Osteocyte (in vitro differentiated cells): ENCODE measurements around the gene FBXO9. TPM values are rescaled to one million over a fixed set of nuclear protein-coding genes. Genes with fewer than 3 reads are reported as not detected.

Experiments used
- DNase-seq: peaks from one replicate; pipeline ENCODE4 v3.0.0; 2021; ENCODE audit warnings: mixed read lengths; ENCODE audit not compliant: unreplicated experiment; ENCODE audit errors: extremely low spot score
- H3K27ac Mint-ChIP-seq: one replicate; pipeline ENCODE4 v1.8.0; 2021; ENCODE audit warnings: mild to moderate bottlenecking, mixed read lengths; ENCODE audit not compliant: unreplicated experiment
- H3K27me3 Mint-ChIP-seq: one replicate; pipeline ENCODE4 v1.8.0; 2021; ENCODE audit warnings: mixed read lengths; ENCODE audit not compliant: unreplicated experiment
- H3K36me3 Mint-ChIP-seq: one replicate; pipeline ENCODE4 v1.8.0; 2021; ENCODE audit warnings: mixed read lengths; ENCODE audit not compliant: unreplicated experiment
- H3K4me1 Mint-ChIP-seq: one replicate; pipeline ENCODE4 v1.8.0; 2021; ENCODE audit warnings: mixed read lengths; ENCODE audit not compliant: unreplicated experiment
- H3K4me3 Mint-ChIP-seq: one replicate; pipeline ENCODE4 v1.8.0; 2021; ENCODE audit warnings: mild to moderate bottlenecking, moderate library complexity, mixed read lengths; ENCODE audit not compliant: unreplicated experiment
- H3K9me3 Mint-ChIP-seq: one replicate; pipeline ENCODE4 v1.8.0; 2021; ENCODE audit warnings: mixed read lengths; ENCODE audit not compliant: unreplicated experiment
- total RNA-seq: library from RNA; stranded (reverse); gene quantifications from 2 replicates; pipeline ENCODE4 v1.2.1, GENCODE V29; 2021
- TF ChIP-seq, protein P1 (sequence below): fragments of 200-600 bp; sonication (generic); IDR thresholded peaks from 2 replicates; pipeline ENCODE4 v1.5.0; 2021; ENCODE audit warnings: antibody characterized with exemption, mild to moderate bottlenecking, moderate library complexity

Gene FBXO9
- total RNA-seq, 1 donor from 2014 or later, result 74.8 TPM

DNA sequence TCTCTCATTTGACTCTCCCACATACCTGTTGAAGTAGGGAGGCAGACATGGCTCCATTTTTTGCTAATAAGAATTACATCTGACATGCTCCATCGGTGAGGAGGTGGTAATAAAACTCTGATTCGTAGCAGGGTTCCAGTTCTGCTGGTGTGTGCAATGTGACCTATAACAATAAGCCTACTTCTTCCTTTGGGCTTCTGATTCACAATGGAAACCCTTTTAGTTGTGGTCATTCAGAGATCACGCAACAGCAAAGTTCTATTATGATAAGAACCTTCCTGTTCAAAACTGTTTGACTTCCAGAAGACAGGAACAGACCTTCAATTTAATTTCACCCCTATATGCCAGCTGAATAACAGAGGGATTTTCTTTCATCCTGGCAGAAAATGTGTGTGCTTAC is 38.7 kb upstream of the FBXO9 start:
- DNase-seq, result no peak
- TF ChIP-seq, protein P1, sequence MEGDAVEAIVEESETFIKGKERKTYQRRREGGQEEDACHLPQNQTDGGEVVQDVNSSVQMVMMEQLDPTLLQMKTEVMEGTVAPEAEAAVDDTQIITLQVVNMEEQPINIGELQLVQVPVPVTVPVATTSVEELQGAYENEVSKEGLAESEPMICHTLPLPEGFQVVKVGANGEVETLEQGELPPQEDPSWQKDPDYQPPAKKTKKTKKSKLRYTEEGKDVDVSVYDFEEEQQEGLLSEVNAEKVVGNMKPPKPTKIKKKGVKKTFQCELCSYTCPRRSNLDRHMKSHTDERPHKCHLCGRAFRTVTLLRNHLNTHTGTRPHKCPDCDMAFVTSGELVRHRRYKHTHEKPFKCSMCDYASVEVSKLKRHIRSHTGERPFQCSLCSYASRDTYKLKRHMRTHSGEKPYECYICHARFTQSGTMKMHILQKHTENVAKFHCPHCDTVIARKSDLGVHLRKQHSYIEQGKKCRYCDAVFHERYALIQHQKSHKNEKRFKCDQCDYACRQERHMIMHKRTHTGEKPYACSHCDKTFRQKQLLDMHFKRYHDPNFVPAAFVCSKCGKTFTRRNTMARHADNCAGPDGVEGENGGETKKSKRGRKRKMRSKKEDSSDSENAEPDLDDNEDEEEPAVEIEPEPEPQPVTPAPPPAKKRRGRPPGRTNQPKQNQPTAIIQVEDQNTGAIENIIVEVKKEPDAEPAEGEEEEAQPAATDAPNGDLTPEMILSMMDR, result no peak
- no peak overlapping the region for H3K4me3 Mint-ChIP-seq
- H3K36me3 Mint-ChIP-seq, result peaks cover 39% of the 10 kb centered on the region
- no peaks in the 10 kb centered on the region for H3K4me1 Mint-ChIP-seq
- no peak overlapping the region for H3K27ac Mint-ChIP-seq
- H3K9me3 Mint-ChIP-seq, result no peaks in the 10 kb centered on the region
- no peaks in the 10 kb centered on the region for H3K27me3 Mint-ChIP-seq

DNA sequence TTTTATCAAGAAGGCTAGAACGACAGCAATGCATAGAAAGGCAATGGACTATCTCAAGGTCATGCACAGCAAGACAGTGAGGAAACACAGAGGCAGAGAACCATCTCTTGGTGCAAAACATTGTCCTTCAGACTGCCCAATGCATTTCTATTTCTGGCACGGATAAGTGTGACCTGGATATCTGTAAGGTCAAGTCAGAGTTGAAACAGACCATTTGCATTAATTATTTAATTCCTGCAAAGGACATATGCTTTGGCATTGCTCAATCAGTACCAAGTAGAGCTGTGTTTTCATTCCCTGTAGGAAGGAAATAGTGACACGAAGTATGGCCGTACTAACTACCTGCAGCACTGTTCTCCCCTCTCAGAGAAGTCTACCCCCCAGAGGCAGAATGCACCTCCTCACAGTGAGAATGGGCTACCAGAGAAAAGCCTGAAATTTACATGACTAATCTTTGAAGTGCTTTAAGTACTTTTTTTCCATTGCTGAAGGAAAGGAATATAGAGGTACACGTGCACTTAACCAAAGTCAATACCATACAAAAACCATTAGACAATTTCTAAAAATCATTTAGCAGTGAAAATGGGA is 38.0 kb upstream of the FBXO9 start:
- H3K4me1 Mint-ChIP-seq, result no peaks in the 10 kb centered on the region
- DNase-seq, result no peak
- H3K4me3 Mint-ChIP-seq, result no peak overlapping the region
- H3K36me3 Mint-ChIP-seq, result peaks cover 39% of the 10 kb centered on the region
- H3K9me3 Mint-ChIP-seq, result no peaks in the 10 kb centered on the region
- no peaks in the 10 kb centered on the region for H3K27me3 Mint-ChIP-seq
- no peak overlapping the region for H3K27ac Mint-ChIP-seq
- TF ChIP-seq, protein P1, result no peak

DNA sequence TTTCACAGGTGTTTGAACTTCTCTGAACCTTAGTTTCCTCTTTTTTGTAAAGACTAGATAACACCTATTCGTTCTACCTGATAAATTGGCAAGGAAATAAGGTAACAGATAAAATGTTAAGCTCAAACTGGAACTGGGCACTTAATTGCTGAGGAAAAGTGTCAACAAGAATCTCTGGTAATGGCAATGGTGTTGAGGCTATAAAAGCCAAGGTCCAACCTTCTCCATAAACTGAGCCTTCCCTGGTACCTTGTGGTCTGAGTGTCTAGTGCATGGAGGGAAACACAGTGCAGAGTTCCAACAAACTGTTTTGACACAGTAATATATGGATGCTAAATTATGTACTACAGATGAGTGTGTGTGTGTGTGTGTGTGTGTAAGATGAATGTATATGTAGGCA is 36.7 kb upstream of the FBXO9 start:
- TF ChIP-seq, protein P1, result no peak

DNA sequence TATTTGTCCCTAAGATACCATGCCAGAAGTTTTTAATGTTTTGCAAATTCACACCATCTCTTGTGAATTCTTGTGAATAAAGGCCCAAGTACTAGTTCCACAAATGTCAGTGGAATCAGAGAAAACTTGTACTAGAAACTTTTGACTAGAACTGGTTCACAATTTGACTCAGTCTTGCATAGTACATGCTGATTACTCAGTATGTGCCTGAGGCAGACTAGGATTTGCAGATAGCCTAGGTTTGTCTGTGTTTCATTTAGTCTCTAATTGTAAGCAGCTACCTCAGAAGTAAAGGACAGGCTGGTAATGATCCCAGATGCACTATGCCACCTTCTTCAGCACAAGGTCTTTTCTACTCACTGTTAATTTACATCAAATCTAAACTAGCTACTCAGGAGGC is 35.9 kb upstream of the FBXO9 start:
- no peaks in the 10 kb centered on the region for H3K27me3 Mint-ChIP-seq
- H3K36me3 Mint-ChIP-seq, result peaks cover 43% of the 10 kb centered on the region
- H3K9me3 Mint-ChIP-seq, result no peaks in the 10 kb centered on the region
- no peak overlapping the region for H3K4me3 Mint-ChIP-seq
- H3K4me1 Mint-ChIP-seq, result peaks cover 12% of the 10 kb centered on the region
- DNase-seq, result no peak
- no peak overlapping the region for H3K27ac Mint-ChIP-seq
- TF ChIP-seq, protein P1, result no peak

More for the DNA sequence above, 36.7 kb upstream of the FBXO9 start:
- no peaks in the 10 kb centered on the region for H3K9me3 Mint-ChIP-seq
- H3K27me3 Mint-ChIP-seq, result no peaks in the 10 kb centered on the region
- H3K4me3 Mint-ChIP-seq, result no peak overlapping the region
- H3K27ac Mint-ChIP-seq, result no peak overlapping the region
- no peak for DNase-seq
- peaks cover 42% of the 10 kb centered on the region for H3K36me3 Mint-ChIP-seq
- peaks cover 6% of the 10 kb centered on the region for H3K4me1 Mint-ChIP-seq

DNA sequence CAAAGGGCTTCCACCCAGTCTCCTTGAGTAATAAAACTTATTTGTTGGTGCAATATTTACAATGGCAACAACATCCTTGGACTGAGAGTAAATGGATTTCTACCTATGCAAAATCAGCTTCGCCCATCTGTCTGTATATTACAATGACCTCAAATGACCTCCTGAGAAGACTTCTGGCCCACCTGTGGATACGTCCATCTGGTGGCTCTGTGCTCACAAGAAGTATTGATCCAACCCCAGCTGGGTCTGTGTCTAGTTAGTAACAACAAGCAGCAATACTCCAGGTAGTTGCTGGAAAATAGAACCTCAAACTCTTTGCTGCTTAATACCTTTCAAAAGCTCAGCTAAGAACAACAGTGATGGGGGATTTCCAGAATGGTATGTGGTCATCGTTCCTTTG is 35.4 kb upstream of the FBXO9 start:
- Mint-ChIP-seq H3K27me3 (no peaks in the 10 kb centered on the region), H3K27ac (no peak overlapping the region), H3K36me3 (peaks cover 49% of the 10 kb centered on the region), H3K4me3 (no peak overlapping the region), H3K9me3 (no peaks in the 10 kb centered on the region), H3K4me1 (peaks cover 14% of the 10 kb centered on the region)
- no peak for DNase-seq
- TF ChIP-seq, protein P1, result no peak
